Lung (tissue), 12 donors: ENCODE measurements around the gene AKAP11. TPM values are rescaled to one million over a fixed set of nuclear protein-coding genes. Genes with fewer than 3 reads are reported as not detected.

Experiments used
- ATAC-seq: fragments of 200-7000 bp; cut with Tn5 transposase; one replicate; pipeline ENCODE4 v1.9.1; 2020; ENCODE audit warnings: moderate number of reproducible peaks; ENCODE audit not compliant: insufficient read depth, low FRiP score
- DNase-seq, 3 donors: peaks; one replicate each; pipeline ENCODE4 v3.0.0-alpha.2; 2013 to 2017
- H3K27ac ChIP-seq, 2 donors: one replicate each; pipeline ENCODE4 v1.5.1; 2013; ENCODE audit warnings: mild to moderate bottlenecking in 2 of 2, moderate library complexity in 2 of 2, control low read depth in 1 of 2, inconsistent platforms in 1 of 2, low read depth in 1 of 2, low read length in 1 of 2
- H3K27me3 ChIP-seq, 3 donors: one replicate each; pipeline ENCODE4 v1.5.1; 2013; ENCODE audit warnings: low read length in 2 of 3; ENCODE audit not compliant: control insufficient read depth in 3 of 3, insufficient read depth in 3 of 3
- H3K36me3 ChIP-seq, 4 donors: one replicate each; pipeline ENCODE4 v1.5.1; 2013; ENCODE audit warnings: low read length in 4 of 4, mild to moderate bottlenecking in 1 of 4, moderate library complexity in 1 of 4; ENCODE audit not compliant: control insufficient read depth in 4 of 4, insufficient read depth in 4 of 4
- H3K4me1 ChIP-seq, 5 donors: one replicate each; pipeline ENCODE4 v1.5.1; 2013; ENCODE audit warnings: low read length in 5 of 5, mild to moderate bottlenecking in 2 of 5, moderate library complexity in 1 of 5; ENCODE audit not compliant: control insufficient read depth in 5 of 5, insufficient read depth in 5 of 5
- H3K4me3 ChIP-seq: one replicate; pipeline ENCODE4 v1.5.1; 2013; ENCODE audit warnings: mild to moderate bottlenecking, control low read depth, moderate library complexity
- H3K9ac ChIP-seq, 2 donors: one replicate each; pipeline ENCODE4 v1.5.1; 2013; ENCODE audit warnings: low read length in 2 of 2, control low read depth in 1 of 2; ENCODE audit not compliant: insufficient read depth in 1 of 2
- H3K9me3 ChIP-seq, 4 donors: one replicate each; pipeline ENCODE4 v1.5.1; 2013; ENCODE audit warnings: low read length in 3 of 4, mild to moderate bottlenecking in 1 of 4, moderate library complexity in 1 of 4; ENCODE audit not compliant: control insufficient read depth in 4 of 4, insufficient read depth in 3 of 4
- CTCF ChIP-seq: IDR thresholded peaks from 2 replicates; pipeline ENCODE4 v1.5.1; 2012; ENCODE audit warnings: mild to moderate bottlenecking; ENCODE audit errors: control extremely low read depth, extremely low read depth
- WGBS, 2 donors: extraction: QIAGEN DNeasy Blood & Tissue Kit; methylation state at CpG; one replicate each; pipeline ENCODE4 v1.1.7; 2013; 5-methylcytosine and 5-hydroxymethylcytosine counted together
- polyA plus RNA-seq, 2 donors: library from polyadenylated mRNA; stranded (reverse); fragments of 200-250 nt; gene quantifications; one replicate each; pipeline ENCODE4 v1.2.1, GENCODE V29; 2013
- total RNA-seq, 2 donors: library from RNA; depleted of rRNA in 1 of 2; stranded (reverse); fragments of >200 nt in 1 of 2; gene quantifications; one replicate each; pipeline ENCODE4 v1.2.1, GENCODE V29; 2014 to 2021
- donor health status: control.
- donor health status: control.
- donor health status: Bipolar disorder and iron deficiency.
- donor health status: healthy.
- donor health status: DM: yes; HTN: yes; CAD: no.

AKAP11 gene
- total and polyA plus RNA-seq, 4 donors, result 6.8 to 60.1 (median 16.0) TPM

GRCh38 chr13:42369071-42369797 is 97.3 kb downstream of the AKAP11 start:
- no peaks in the 10 kb centered on the region for H3K27me3 ChIP-seq
- DNase-seq (no peak), ATAC-seq (no peak)
- no peaks in the 10 kb centered on the region for H3K36me3 ChIP-seq
- H3K9ac ChIP-seq, result no peak overlapping the region
- TF ChIP-seq CTCF, result no peak
- H3K4me3 ChIP-seq, result no peak overlapping the region
- H3K4me1 ChIP-seq, result no peaks in the 10 kb centered on the region
- WGBS, 2 donors, result 89 to 93% methylated on average over 8 of the region's 8 CpGs
- H3K27ac ChIP-seq, result no peak overlapping the region
- H3K9me3 ChIP-seq, result peaks cover 0 to 1% (median 0%) of the 10 kb centered on the region in 4 donors

DNA sequence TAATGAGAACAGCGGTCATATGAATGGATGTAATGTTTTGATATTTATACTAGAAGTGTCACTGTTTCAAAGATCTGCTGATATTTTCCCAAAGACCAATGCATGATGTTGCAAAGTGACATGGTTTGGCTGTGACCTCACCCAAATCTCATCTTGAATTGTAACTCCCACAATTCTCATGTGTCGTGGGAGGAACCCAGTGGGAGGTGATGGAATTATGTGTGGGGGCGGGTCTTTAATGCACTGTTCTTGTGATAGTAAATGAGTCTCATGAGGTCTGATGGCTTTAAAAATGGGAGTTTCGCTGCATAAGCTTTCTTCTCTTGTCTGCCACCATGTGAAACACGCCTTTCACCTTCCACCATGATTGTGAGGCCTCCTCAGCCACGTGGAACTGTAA is 98.3 kb downstream of the AKAP11 start:
- ATAC-seq, result no peak
- Histone ChIP-seq H3K9me3 (peaks cover 0 to 1% (median 0%) of the 10 kb centered on the region in 4 donors), H3K36me3 (no peaks in the 10 kb centered on the region), H3K4me3 (no peak overlapping the region), H3K27me3 (no peaks in the 10 kb centered on the region), H3K9ac (no peak overlapping the region), H3K27ac (no peak overlapping the region), H3K4me1 (no peaks in the 10 kb centered on the region)
- DNase-seq, result no peak
- WGBS, 2 donors, result 79 to 81% methylated on average over 6 of the region's 6 CpGs
- no peak for TF ChIP-seq CTCF

Other genes with a start within 250 kb of the AKAP11 start
- gene DGKH, start 223.5 kb upstream of the AKAP11 start, total RNA-seq, result 10 to 100 TPM; 18.3 to 33.1 TPM
- 1 to 10 TPM; 2.2 to 4.5 TPM for gene DGKH, start 223.5 kb upstream of the AKAP11 start, polyA plus RNA-seq